GM18502 (cell line): ENCODE results near the gene FGB.

Experiments
- ATAC-seq: cut with Tn5 transposase; IDR thresholded peaks from one replicate; pipeline ENCODE4 v1.9.1; 2021; ENCODE audit warnings: mild to moderate bottlenecking; ENCODE audit not compliant: unreplicated experiment, poor library complexity

Gene FGB

DNA sequence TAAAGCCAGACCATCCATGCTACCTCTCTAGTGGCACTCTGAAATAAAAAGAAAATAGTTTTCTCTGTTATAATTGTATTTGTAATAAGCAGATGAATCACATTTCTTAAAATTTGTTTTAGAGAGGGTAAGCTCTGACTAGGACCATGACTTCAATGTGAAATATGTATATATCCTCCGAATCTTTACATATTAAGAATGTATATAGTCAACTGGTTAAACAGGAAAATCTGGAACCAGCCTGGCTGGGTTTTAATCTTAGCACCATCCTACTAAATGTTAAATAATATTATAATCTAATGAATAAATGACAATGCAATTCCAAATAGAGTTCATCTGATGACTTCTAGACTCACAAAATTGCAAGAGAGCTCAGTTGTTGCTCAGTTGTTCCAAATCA lies 1.5 kb downstream of the FGB start:
- ATAC-seq, result no peak

DNA sequence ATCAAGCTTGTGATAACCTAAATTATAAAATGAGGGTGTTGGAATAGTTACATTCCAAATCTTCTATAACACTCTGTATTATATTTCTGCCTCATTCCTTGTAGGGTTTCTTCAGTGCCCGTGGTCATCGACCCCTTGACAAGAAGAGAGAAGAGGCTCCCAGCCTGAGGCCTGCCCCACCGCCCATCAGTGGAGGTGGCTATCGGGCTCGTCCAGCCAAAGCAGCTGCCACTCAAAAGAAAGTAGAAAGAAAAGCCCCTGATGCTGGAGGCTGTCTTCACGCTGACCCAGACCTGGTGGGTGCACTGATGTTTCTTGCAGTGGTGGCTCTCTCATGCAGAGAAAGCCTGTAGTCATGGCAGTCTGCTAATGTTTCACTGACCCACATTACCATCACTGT lies 2.9 kb downstream of the FGB start:
- ATAC-seq, result no peak

DNA sequence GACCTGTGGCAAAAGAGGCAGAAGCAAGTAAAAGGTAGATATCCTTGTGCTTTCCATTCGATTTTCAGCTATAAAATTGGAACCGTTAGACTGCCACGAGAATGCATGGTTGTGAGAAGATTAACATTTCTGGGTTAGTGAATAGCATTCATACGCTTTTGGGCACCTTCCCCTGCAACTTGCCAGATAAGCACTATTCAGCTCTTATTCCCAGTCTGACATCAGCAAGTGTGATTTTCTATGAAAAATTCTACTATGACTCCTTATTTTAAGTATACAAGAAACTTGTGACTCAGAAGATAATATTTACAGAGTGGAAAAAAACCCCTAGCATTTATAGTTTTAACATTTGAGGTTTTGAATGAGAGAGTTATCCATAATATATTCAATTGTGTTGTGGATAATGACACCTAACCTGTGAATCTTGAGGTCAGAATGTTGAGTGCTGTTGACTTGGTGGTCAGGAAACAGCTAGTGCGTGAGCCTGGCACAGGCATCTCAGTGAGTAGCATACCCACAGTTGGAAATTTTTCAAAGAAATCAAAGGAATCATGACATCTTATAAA lies 3.9 kb downstream of the FGB start:
- no peak for ATAC-seq

DNA sequence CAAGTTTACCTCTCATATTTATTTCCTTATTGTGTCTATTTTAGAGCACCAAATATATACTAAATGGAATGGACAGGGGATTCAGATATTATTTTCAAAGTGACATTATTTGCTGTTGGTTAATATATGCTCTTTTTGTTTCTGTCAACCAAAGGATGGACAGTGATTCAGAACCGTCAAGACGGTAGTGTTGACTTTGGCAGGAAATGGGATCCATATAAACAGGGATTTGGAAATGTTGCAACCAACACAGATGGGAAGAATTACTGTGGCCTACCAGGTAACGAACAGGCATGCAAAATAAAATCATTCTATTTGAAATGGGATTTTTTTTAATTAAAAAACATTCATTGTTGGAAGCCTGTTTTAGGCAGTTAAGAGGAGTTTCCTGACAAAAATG lies 6.2 kb downstream of the FGB start:
- no peak for ATAC-seq

DNA sequence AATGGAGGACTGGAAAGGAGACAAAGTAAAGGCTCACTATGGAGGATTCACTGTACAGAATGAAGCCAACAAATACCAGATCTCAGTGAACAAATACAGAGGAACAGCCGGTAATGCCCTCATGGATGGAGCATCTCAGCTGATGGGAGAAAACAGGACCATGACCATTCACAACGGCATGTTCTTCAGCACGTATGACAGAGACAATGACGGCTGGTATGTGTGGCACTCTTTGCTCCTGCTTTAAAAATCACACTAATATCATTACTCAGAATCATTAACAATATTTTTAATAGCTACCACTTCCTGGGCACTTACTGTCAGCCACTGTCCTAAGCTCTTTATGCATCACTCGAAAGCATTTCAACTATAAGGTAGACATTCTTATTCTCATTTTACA lies 6.8 kb downstream of the FGB start:
- no peak for ATAC-seq

DNA sequence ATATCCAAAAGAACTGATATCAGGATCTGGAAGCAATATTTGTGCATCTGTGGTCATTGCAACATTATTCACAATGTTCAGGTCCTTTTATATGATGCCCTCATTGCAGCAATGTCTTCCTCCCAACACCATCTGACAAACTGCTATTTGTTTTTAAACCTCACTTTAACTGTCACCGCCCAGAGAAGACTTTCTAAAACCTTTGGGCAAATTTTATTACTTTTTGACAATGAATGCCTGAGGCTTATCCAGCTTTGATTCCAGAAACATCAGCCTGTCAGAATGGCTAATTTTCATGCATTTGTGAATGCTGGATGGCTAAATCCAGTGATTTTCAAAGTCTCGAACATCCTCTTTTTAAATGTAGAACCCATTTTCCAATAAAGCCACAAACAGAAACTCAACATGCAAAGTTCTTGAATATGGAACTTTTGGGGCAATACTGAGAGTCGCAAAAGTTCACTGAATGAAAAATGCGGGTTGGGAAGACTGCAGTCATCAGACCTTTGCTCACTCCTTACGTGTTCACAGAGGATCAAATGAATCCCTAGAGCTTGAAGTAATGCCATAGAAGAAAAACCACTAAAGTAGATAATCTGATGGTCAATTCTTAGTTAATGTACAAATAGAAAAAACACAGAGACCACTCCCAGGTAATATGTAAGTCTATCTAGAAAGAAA lies 10.5 kb downstream of the FGB start:
- no peak for ATAC-seq

DNA sequence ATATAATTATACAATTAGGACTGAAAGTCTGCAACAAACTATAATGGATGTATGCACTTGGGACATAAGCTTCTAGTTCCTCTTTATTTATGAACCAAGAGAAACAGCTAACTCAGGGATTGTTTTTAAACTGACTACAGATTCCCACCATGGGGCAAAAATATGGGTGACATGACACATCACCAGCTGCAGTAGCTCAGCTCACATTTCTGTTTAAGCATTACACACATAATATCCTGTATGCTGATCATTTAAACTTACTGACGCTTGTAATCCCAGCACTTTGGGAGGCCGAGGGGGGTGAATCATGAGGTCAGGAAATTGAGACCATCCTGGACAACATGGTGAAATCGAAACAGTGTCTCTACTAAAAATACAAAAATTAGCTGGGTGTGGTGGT lies 11.5 kb downstream of the FGB start:
- no peak for ATAC-seq

DNA sequence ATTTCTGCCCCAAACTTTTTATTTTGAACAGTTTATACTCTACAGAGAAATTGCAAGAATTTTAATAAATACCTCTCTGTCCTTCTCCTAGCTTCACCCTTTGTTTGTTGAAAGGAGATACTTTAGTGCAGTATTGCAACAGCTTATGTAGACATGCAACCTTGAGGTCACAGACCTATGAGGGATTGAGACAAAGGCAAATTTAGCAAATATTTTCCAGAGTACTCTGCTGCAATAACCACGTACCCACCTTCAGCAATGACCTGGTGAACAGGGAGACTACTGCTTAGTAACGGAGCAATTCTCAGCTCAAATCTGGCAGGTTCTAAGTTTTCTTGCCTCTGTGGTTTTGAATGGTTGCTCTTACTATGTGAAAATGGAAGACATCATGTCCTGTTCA lies 14.5 kb downstream of the FGB start:
- ATAC-seq, result no peak

DNA sequence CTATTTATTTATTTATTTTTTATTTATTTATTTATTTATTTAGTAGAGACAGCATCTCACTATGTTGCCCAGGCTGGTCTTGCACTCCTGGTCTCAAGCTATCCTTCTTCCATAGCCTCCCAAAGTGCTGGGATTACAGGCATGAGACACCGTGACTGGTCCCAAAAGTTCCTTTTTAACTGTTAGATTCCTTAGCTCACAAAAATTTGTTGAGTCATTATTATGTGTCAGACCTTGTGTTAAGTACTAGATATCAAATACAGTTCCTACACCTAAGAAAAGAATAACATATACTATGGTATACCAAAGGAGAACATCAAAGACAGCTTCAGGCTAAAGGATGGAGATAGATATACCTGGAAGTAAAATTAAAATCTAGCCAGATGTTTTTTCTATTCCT lies 16.1 kb downstream of the FGB start:
- ATAC-seq, result no peak

DNA sequence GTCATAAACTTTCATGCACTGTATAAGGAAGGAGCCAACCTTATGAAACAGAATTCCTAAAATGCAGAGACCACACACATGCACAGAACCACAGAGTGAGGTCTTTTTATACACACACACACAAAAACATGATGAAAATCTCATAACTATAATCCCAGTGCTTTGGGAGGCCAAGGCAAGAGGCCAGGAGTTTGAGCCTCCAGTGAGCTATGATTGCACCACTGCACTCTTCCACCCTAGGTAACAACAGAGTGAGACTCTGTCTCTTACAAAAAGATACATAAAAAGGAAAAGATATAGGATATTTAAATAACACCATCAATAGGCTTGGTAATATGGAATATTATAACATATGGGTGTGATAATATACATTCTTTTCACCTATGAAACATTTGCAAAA lies 17.1 kb downstream of the FGB start:
- ATAC-seq, result no peak

DNA sequence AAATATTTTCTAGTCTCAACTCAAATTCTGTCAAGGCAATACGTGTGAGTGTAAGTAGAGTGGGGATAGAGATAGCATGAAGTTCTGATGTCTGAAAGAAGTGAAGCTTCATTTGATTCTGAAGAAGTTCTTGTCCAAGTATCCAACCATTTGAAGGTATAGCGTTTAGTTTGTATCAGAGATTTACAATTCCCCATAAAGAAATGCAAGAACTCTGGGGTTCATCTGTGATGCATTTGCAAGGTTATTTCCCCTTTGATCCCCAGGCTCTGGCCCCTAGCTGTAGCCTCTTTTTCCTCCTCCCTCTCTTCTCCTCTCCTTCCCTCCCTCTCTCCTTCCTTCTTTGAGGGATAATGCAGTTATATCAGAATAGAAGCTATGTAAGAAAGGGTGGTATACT lies 19.9 kb downstream of the FGB start:
- no peak for ATAC-seq

DNA sequence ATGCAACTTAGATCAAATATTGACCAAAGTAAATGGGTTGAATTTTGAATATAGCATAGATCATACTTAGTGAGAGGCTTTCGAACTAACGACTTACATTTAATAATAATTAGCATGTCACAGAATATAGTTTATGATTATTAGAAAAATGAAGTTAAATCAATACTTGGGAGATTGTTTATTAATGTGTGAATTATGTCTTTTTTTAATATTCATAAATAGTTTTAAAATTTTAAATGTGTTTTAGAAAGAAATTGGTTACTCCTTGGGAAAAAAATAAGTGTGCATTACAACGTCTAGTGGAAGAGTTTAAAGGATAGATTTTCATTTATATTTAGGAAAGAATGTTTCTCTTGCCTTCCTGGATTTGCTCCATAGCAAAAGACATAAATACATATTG lies 20.4 kb downstream of the FGB start:
- no peak for ATAC-seq

DNA sequence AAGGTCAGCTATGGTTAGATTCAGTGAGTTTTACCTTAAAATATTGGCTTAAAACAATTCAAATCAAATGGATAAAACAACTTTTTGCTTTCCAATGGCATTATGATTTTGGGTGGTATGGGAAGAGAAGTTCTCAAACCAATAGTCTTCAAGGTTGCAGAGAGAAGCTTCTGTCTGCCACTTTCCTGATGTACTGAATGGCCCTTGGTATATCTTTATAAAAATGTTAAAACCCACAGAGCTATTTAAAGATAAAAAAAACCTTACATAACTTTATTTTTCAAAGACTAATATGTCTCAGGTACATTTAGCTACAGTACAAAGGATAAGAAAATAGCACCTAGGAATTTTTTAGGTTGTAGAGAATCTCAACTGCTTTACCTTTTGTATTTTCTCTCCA lies 20.9 kb downstream of the FGB start:
- ATAC-seq, result no peak

DNA sequence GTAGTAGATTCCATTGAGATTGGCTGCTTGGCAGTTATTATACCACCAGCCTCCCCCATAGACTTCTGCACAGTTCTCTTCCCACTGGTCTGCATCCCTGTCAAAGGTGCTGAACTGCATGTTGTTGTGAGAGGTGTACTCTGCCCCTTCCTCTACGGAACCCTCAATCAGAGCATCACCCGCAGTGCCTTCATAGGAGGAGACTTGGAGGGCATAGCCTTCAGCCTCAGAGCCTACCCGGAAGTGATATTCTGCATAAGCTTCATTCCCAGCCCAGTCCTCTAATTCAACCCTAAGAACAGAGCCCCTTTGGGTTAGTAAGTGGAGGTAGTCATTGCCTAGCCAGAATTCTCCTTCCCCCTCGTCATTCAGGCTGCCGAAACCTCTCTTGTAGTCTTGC lies 21.4 kb downstream of the FGB start:
- no peak for ATAC-seq

DNA sequence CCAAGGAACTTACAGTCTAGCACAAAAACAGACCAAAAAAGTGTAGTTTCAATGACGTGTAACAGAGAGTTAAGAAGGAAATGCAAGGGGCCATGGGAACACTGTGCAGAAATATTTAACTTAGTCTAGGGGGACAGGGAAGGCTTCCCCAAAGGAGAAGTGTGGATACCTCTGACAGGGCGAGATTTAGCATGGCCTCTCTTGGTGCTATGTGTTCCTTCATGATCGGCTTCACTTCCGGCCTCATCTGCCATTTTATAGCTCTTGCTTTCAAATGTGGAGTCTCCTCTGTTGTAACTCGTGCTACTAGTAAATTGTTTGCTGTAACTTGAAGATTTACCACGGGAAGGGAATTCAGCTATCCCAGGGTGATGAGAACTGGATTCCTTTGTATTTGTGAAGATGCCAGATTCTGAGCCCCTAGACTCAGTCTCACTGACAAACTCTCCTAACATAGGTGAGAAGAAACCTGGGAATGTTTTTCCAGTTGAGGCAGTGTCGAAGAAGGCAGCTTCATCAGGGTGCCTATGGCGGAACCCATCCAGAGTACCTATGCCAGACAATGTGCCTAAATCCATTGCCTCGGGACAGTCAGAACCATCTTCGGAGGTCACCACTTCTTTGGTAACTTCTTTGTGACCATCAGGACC lies 22.7 kb downstream of the FGB start:
- ATAC-seq, result no peak

DNA sequence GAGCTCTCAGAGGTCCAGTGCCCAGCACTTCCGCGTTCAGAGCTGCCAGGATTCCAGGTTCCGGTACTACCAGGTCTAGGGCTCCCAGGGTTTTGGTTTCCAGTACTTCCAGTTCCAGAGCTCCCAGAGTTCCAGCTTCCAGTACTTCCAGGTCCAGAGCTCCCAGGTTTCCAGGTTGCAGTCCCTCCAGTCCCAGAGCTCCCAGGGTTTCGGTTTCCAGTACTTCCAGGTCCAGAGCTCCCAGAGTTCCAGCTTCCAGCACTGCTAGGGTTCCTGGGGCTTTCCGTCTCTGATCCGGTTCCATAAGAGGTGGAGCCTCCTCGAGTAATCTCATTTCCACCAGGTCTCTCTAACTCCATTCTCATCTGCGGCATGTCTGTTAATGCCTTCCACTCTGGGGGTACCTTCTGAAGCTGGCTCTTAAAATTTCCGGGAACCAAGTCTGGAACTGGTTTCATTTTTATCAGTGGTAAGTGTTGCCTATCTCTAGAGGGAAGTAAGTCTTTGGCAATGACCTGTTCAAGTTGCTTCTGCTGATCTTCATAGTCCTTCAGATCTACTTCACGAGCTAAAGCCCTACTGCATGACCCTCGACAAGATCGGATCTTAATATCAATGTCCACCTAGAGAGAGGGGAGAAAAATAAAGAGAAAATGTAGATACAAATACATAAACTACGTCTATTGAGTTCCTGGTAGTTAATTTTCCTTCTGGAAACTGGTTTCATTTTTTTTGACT lies 23.7 kb downstream of the FGB start:
- ATAC-seq, result no peak

DNA sequence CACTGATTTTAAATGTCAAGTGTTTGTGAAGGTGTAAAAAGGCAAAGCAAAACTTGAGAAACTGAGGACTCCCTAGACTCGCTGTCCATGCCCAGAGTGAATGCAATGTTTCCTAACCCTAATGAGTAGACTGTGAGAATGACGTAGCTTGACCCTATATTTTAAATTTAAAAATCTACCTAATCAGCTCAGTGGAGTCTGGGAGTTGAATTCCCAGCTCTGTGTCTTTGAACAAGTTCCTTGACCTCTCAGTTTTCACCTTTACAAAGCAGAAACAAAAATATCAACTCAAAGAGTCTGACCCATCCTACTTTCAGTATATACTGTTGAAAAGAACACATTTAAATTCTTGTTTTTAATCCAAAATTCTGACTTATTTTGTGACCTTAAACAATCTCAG lies 25.4 kb downstream of the FGB start:
- no peak for ATAC-seq

DNA sequence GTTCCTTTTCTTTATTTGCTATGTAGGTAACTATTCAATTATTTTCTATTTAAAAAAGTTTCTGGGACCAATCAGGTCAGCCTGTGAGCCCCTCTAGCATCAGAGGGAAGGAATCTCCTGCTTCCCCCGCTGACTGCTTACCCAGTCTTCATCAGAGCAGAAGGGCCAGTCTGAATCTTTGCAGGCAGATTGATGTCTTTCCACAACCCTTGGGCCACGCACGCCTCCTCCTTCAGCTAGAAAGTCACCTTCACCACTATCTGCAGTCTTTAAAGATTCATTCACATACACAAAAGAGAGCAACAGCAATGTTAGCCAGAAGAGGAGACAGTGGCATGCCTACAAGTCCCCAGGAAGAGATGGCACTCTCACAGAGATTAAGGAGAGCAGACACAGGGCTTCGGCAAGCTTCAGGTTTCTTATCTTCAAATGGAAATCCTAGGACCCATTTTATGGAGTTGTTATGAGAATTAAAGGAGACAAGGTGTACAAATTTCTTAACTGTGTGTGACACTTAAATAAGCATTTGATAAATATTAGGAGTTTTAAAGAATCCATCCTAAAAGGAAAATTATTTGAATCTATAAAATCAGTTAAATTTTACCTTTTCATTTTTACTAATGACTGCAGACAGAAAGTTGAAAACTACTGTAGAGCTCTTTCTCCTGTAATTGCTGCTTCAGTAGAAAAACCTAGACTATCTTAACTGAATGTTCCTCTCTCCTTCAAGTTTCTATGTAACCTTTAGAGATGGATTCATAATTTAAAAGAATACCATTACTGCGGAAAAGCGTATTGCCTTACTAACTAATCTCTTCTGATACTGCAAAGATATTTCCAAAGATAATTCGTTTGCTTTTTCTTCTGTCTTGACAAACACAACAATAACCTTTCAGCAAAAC lies 26.7 kb downstream of the FGB start:
- no peak for ATAC-seq

DNA sequence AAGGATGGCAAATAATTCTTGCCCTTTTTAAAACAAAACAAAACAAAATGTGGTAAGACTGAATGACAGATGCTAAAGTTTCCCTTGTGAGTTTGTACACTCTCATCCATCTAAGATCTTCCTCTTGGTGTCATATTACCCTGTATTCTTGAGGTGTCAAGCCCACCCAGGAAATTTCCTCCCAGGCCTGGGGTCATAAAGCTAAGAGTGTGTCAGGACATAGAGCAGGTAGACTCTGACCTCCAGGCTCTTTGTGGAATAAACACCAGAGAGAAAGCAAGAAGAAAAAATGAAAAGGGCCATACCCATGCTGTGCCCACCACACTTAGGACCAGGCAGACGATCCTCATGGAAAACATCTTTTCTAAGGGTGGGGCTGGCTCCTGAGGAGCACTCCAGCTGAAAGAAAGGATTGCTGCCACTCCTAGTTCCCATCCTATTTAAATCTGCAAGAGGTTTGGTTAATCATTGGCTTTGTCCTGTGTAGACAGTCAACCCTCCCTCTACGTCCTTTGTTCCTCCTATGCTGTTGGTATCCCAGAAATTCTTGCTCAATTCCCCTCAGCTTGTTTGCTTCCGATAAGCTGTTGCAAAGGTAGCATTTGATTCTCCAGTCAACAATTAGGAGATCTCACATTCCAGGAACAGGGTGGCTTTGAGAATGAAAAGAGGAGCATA lies 27.7 kb downstream of the FGB start, which contains the start of gene FGA:
Gene FGA (minus strand): TSS at position 414 of the 678 bp plus-strand sequence. CDS start 55 bp downstream, at position 359.
- no peak for ATAC-seq

DNA sequence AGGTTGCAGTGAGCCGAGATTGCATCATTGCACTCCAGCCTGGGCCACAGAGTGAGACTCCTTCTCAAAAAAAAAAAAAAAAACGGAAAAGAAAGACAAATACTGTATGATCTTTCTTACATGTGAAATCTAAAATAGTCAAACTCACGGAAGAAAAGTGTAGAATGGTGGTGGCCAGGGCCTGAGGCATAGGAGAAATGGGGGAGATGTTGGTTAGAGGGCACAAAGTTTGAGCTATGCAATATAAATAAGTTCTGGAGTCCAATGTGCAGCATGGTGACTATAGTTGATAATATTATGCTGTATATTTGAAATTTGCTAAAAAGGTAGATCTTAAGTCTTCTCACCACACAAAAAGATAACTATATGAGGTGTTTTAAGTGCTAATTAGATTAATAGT lies 29.1 kb downstream of the FGB start:
- ATAC-seq, result no peak
